Sciatic nerve (tissue), 2 donors: ENCODE results near the gene MAP3K20. TPM values are rescaled to one million over a fixed set of nuclear protein-coding genes. Genes with fewer than 3 reads are reported as not detected.
"Not testable (repeated sequence)": the region's sequence is repeated elsewhere in the genome, so short reads cannot be mapped to it uniquely, and the experiment has no call there.

Experiments
- ATAC-seq: fragments of 200-7000 bp; cut with Tn5 transposase; one replicate; pipeline ENCODE4 v1.9.1; 2020; ENCODE audit warnings: mild to moderate bottlenecking, moderate library complexity
- DNase-seq: peaks from one replicate; pipeline ENCODE4 v3.0.0-alpha.2; 2020; ENCODE audit warnings: low spot score
- intact Hi-C: fragments of 100-400 bp; cut with DNase I; formaldehyde crosslinking; loops from one replicate; pipeline ENCODE4 v1.14.2; 2022
- total RNA-seq: library from RNA; stranded (reverse); fragmentation: NEBNext Ultra II Directional; extraction: Animal tissue kit (Norgen Biotek cat#: 25700); gene quantifications from one replicate; pipeline ENCODE4 v1.2.1, GENCODE V29; 2021
- donor health status: DM: no; HTN: no; CAD: no.
- donor health status: DM: no; HTN: no; CAD: no.

The MAP3K20 gene
- total RNA-seq, 1 donor from 2014 or later: 36.2 TPM

DNA sequence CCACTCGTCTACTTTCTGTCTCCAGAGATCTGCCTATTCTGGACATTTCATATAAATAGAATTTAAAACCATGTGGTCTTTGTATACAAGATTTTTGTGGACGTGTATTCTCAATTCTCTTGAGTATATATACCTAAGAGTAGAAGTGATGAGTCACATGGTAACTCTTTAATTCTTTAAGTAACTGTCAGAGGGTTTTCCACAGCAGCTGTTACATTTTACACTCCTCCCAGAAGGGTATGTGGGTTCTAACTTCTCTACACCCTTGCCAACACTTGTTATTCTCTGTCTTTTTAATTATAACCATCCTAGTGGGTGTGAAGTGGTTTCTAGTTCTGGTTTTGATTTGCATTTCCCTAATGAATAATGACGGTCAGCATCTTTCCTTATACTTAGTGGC lies 70.9 kb downstream of the MAP3K20 start:
- ATAC-seq (no peak), DNase-seq (no peak)
- intact Hi-C loops: no loop called here

DNA sequence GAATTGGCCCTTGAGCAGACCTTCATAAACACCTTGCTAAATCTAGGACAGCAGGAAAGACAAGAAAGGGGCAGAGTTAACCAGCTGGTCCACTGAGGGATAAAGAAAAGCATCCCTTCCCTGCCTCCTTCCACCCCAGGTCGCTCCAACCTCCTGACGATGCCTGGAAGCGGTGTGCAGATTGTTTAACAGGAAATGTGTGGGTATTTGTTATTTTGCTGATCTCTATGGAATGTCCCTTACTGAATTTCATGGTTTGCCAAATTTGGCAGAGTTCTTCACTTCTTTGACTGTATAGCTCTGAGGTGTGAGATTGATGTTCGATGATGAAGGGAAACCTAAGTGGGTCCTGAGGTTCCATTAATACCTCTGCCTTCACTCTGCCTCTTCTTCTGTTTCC lies 72.9 kb downstream of the MAP3K20 start:
- intact Hi-C loops: no loop called here

DNA sequence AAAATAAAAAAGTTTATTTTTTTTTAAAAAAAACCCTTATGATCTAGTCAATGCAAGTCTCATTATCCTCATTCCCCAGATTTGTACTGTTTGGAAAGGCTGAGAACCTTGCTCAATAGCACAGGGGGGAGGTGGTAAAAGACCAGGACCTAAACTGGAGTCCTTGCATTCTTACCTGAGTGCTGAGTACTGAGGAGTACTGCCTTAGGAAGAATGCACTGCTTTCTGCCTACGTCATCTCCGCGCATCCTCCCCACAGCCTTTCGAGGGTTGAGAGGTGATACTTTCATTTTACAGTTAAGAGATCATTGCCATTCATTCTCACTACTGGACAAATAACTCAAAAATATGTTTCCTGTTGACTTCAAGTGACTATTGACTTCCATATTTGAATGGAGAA lies 73.8 kb downstream of the MAP3K20 start:
- DNase-seq (no peak), ATAC-seq (peak; percentile 30)
- intact Hi-C loops: no loop called here

More for the DNA sequence above, 72.9 kb downstream of the MAP3K20 start:
- ATAC-seq (no peak), DNase-seq (no peak)

DNA sequence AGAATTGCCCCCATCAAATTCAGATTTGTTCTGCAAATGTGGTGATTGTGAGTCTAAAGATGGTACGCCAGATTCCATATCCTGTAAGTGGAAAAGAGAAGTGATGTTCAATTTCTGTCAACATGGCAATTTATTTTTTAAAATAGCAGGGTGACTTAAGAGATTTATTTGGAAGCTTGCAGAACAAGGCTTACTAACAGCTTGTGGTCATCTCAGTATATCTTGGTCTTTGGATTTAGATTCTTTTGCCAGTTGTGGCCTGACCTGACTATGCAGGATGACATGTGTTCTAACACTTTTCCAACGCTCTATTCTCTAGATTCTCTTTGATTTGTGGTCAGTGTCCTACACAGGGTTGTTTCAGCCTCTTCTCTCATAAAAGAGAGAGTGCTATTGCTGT lies 74.4 kb downstream of the MAP3K20 start:
- no peak for ATAC-seq
- intact Hi-C loops: no loop called here
- DNase-seq: no peak

DNA sequence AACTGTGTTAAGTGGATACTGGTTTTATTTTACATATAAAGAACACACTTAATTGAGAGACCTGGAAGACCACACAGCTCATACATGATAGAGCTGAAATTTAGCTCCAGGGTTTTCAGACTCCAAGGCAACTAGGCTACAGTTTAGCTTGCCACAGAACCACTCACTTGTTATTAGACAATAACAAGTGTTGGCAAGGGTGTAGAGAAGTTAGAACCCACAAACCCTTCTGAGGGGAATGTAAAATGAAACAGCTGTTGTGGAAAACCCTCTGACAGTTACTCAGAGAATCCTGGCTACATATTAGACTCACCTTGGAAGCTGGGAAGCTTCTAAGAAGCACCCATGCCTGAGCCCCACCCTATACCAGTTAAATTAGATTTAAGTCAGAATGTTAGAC lies 75.3 kb downstream of the MAP3K20 start:
- ATAC-seq (no peak), DNase-seq (no peak)
- intact Hi-C loops: no loop called here

DNA sequence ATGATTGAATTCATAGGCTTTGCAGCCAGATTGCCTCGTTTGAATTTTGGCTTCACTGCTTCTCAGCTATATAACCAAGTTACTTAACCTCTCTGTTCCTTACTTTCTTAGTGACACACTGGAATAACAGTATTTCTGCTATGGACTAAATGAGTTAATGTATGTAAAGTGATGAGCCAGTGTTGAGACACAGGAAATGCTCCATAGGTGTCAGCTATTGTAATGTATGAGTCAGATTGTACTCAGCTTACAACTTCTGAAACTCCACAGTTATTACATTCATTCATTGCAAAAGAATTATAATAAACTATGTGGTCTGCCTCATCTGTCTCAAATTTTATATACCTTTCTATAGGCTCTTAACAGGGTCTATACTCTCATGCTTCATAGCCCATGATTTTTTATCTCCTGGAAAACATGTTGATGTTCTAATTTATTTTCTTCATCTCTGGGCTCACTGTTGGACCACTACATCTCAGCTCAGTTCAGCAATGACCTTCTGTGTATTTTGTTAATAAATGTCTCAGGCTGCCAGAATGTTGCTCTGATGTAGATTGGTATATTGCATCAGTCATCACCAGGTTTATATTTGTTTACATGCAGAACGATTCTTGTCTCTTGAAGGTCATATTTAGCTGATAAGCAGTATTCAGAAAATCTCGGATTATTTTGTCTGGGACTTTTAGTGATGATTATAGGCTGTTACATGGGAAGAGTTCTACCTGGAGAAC lies 76.2 kb downstream of the MAP3K20 start:
- ATAC-seq (no peak), DNase-seq (no peak)
- intact Hi-C loops: no loop called here

DNA sequence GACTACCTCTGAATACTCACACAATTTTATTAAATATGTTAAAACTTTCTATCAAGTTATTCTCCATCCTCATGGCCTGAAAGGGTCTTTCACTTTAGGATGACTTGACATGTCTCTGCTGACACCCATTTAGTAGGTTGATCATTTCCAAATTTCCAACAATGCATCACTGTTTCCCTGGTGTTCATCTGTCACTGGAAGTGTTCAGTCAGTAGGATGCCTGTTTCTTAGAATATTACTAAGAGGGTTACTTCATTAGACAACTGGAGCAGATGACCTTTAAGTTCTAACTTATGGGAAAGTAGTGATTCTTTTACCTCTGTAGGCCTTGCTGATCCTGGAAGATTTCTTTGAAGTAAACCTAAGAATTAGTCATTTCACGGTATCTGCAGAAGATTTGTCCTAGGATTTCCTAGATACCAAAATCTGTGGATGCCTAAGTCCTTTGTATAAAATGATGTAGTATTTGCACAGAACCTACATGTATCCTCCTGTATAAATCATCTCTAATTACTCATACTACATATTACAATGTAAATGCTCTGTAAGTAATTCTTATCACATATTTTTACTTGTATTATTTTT lies 77.7 kb downstream of the MAP3K20 start:
- ATAC-seq (no peak), DNase-seq (no peak)
- intact Hi-C loops: no loop called here

DNA sequence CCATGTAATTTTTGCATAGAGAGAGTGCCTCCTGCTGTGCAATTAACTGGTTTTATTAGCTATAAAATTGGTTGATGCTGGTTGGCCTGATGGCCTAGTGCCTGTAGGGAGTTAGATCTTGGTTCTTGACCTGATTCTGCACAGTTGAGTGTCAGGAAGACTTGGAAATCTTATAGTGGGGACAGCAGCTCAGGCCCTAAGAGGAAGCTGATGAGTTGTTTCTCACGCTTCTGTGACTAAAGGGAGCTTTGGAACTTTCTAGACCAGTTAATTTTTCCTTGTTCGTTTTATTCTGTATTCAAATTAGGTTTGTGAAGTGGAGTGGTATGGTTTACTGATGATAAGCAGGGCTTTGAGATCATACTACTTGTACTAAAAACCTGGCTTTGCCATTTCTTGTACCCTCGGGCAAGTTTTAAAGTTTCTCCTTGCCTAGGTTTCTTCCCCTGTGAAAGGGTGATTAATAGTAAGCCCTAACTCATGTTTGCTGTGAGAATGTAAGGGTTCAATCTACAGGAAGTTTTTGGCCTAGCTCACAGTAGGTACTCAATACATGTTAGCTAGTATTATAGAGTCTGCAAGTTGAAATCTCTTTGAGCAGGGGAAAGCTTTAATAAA lies 82.1 kb downstream of the MAP3K20 start:
- intact Hi-C loops: no loop called here
- ATAC-seq (no peak), DNase-seq (no peak)

DNA sequence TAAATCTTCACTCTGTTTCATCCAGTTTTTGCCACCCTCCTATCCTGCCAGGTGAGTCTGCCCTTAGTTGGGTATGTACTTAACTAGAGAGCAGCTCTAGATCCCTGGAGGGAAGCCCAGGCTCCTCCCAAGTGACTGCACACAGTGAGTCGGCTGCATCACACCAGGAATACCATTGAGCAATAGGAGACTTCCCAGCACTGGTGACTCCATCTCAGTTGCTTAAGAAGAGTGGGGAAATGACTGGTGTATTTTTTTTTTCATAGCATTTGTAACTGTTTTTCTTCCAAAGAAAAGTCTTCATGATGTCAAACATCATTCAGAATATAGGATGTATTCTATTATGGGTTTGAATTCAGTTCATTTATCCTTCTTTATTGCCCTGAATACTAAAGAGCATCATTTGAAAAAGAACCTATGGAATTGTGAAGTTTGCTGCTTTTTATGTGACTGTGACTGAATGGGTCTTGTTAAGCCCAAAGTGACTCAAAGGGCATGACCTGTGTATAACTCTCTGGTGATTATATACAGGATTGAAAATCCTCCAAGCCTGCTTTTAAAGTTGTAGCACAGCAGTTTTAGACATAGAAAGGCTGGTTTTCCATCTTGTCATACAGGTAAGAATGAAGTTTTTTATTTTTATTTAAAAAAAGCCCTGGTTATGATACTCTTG lies 84.3 kb downstream of the MAP3K20 start:
- DNase-seq (peak; percentile 82), ATAC-seq (peak; percentile 97)
- intact Hi-C loops: no loop called here

DNA sequence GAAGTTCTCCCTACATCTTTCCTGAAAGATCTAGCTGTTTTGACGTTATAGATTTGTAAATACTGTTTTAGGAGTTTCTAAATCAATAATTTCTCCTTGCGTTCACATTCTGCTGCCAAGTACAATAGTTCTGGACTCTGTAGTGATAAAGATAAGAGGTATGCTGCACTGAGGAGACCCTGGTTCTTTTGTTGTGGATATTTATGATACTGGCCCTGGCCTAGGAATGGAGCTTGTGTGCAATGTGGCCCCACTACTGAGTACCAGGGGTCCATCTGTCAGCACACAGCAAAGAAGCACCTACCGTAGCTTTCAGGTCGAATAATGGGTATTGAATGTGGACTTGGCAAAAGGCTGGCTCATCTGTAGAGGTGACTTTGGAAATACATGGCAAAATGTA lies 85.0 kb downstream of the MAP3K20 start:
- intact Hi-C loops: no loop called here
- DNase-seq (no peak), ATAC-seq (no peak)

DNA sequence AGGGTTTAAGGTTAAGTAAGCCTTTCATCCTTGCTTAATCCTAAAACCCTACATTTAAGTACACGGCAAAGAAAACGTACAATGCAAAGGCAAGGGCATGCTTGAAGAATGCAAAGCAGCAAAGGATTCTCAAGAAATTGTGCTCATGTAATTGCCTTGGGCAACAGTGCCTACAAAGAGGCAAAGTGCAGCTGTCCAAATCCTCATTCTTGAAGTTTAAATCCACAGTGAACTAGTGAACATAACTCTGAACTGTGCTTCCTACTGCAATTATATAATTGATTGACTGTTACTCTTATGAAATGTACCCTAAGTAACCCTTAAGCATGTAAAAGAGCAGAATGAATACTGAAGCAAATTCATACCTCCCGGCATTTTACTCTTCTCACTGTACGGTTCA lies 85.4 kb downstream of the MAP3K20 start:
- ATAC-seq (peak; percentile 8), DNase-seq (no peak)
- intact Hi-C loops: no loop called here

DNA sequence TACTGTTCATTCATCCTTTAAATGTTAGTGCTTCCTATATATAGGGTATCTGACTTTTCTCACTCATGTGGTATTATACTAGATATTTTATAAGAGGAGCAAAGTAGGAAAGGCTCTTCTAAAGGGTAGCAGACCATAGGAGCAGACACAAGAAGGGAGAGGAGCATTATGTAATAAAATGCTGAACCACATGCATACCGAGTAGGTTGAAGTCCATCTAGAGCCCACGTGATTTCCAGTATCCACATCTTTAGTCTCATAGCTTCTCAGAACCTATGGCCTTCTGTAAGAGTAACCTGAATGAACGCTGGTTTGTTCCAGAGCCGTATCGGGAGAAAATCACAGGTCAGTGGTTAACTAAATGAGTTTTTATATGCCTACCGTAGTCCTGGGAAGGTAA lies 85.9 kb downstream of the MAP3K20 start:
- DNase-seq: no peak
- no peak for ATAC-seq
- intact Hi-C loops: no loop called here

DNA sequence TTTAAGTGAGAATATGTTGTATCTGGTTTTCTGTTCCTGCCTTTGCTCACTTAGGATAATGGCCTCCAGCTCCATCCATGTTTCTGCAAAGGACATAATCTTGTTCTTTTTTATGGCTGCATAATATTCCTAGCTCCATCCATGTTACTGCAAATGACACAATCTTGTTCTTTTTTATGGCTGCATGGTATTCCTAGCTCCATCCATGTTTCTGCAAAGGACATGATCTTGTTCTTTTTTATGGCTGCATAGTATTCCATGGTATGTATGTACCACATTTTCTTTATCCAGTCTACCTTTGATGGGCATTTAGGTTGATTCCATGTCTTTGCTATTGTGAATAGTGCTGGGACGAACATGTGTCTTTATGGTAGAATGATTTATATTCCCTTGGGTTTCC lies 87.7 kb downstream of the MAP3K20 start:
- intact Hi-C loops, ATAC-seq, DNase-seq: not testable (repeated sequence)

DNA sequence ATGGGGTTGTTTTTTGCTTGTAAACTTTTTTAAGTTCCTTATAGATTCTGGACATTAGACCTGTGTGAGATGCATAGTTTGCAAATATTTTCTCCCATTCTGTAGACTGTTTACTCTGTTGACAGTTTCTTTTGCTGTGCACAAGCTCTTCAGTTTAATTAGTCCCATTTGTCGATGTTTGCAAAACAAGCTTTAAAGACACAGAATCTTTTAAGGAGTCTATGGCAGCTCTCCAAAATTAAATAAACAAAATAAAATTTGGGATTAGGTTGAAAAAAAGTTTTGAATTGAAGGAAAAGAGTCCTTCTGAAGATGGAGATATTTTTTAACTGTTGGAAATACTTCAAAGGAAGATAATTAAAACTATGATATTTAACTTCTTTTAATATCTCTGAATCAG lies 88.8 kb downstream of the MAP3K20 start:
- intact Hi-C loops: no loop called here
- no peak for ATAC-seq
- no peak for DNase-seq

DNA sequence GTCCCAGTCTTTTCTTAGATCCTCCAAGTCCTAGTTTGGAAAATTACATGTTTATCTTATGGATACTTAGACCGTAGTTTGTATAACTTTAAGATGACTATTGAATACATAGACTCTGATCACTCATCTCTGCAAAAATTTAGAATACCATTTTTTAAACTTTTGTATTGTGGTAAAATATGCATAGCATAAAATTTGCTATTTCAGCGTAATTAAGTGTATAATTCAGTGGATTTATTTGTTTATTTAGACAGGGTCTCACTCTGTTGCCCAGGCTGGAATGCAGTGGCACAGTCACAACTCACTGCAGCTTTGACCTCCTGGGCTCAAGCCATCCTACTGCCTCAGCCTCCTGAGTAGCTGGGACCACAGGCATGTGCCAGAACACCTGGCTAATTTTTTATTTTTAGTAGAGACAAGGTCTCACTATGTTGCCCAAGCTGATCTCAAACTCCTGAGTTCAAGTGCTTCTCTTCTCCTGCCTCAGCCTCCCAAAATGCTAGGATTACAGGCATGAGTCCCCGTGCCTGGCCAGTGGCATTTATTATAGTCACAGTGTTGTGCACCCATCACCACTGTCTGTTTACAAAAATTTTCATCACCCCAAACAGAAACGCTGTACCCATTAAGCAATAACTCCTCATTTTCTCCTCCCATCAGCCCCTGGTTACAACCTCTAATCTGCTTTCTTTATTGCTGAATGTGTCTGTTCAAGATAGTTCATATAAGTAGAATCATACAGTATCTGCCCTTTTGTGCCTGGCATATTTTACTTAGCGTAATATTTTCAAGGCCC lies 90.0 kb downstream of the MAP3K20 start:
- no peak for ATAC-seq
- intact Hi-C loops: no loop called here

DNA sequence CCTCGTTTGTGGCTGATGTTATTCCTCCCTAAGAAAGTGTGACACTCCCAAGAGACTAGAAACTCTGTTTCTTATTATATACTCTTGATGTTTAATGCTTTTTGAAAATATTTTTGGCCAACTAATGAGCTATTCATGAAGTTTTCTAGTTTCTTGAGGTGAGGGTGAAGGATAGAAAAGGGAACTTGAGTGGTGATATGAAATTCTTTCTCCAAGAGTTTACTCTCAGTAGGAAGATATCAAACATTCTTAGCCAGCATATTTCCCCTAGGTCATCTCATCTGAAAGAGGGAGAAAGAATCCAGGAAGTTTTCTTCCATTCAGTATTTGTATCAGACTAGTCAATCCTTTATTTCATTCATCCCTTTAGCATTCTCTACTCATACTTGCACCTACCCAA lies 95.7 kb downstream of the MAP3K20 start:
- no peak for DNase-seq
- intact Hi-C loops: no loop called here

More for the DNA sequence above, 90.0 kb downstream of the MAP3K20 start:
- no peak for DNase-seq

DNA sequence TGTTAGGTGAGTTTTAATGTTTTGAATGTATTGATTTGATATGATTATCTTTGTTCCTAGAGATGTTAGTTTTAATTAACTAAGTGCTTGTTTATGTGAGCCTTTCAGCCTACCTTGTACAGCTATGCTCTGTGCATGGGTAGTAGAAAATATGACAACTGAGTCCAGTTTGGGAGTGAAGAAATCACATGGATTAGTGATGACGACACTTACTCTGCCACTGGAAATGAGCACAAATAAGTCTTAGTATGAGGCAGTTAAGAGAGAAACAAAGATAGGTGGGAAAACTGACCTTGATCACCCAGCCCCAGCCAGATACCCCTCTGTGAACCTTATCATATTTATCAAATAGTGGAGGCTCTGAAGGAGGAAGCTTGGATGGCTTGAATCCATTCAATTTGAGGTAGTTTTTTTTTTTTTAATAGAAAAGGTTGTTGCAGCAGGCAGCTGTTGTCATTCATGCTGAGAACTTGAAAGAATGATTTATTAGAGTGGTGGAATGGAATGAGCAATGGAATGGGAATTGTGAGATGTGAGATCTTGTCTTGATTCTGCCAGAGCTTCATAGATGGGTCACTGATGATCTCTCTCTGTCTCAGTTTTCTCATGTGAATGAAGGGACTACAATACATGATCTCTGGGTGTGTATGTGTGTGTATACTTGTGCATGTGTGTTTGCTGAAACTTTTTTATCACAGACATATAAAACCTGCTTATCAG lies 96.4 kb downstream of the MAP3K20 start:
- ATAC-seq: no peak
- intact Hi-C loops: no loop called here

More for the DNA sequence above, 95.7 kb downstream of the MAP3K20 start:
- no peak for ATAC-seq

DNA sequence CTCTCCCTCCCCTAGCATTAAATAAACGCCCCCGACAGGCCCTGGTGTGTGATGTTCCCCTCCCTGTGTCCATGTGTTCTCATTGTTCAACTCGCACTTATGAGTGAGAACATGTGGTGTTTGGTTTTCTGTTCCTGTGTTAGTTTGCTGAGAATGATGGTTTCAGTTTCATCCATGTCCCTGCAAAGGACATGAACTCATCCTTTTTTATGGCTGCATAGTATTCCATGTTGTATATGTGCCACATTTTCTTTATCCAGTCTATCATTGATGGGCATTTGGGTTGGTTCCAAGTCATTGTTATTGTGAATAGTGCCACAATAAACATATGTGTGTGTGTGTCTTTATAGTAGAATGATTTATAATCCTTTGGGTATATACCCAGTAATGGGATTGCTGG lies 98.7 kb downstream of the MAP3K20 start:
- intact Hi-C loops, ATAC-seq, DNase-seq: not testable (repeated sequence)

More for the DNA sequence above, 96.4 kb downstream of the MAP3K20 start:
- no peak for DNase-seq
